ENCODE results near the gene VGLL4.

Gene VGLL4

GRCh38 chr3:11558411-11558903 is 85.3 kb downstream of the VGLL4 start:
- Histone ChIP-seq H3K27ac (no peak overlapping the region), H3K79me2 (ENCODE audit: insufficient read depth, low read depth) (no peaks in the 10 kb centered on the region), H3K36me3 (ENCODE audit: insufficient read depth) (no peaks in the 10 kb centered on the region), H3K4me3 (IDR thresholded peaks at IDR 0.05; ENCODE audit: insufficient read depth, low read depth, low read length) (no peak overlapping the region), H2AFZ (ENCODE audit: low read depth) (no peak overlapping the region), H4K20me1 (ENCODE audit: insufficient read depth) (no peaks in the 10 kb centered on the region), H3K27me3 (ENCODE audit: insufficient read depth, low read depth) (no peaks in the 10 kb centered on the region), H3K9ac (no peak overlapping the region), H3K4me1 (ENCODE audit: low read depth, poor library complexity, severe bottlenecking) (no peaks in the 10 kb centered on the region), H3K4me2 (no peak overlapping the region)
- TF ChIP-seq, protein P1, sequence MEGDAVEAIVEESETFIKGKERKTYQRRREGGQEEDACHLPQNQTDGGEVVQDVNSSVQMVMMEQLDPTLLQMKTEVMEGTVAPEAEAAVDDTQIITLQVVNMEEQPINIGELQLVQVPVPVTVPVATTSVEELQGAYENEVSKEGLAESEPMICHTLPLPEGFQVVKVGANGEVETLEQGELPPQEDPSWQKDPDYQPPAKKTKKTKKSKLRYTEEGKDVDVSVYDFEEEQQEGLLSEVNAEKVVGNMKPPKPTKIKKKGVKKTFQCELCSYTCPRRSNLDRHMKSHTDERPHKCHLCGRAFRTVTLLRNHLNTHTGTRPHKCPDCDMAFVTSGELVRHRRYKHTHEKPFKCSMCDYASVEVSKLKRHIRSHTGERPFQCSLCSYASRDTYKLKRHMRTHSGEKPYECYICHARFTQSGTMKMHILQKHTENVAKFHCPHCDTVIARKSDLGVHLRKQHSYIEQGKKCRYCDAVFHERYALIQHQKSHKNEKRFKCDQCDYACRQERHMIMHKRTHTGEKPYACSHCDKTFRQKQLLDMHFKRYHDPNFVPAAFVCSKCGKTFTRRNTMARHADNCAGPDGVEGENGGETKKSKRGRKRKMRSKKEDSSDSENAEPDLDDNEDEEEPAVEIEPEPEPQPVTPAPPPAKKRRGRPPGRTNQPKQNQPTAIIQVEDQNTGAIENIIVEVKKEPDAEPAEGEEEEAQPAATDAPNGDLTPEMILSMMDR (conservative IDR thresholded peaks at IDR 0.05; ENCODE audit: low read depth, low read length), result no peak

GRCh38 chr3:11558002-11558401 is 85.7 kb downstream of the VGLL4 start:
- no peak overlapping the region for H3K4me2 ChIP-seq
- no peaks in the 10 kb centered on the region for H3K36me3 ChIP-seq (ENCODE audit: insufficient read depth)

GRCh38 chr3:11556851-11557644 is 86.7 kb downstream of the VGLL4 start:
- Histone ChIP-seq H3K27me3 (ENCODE audit: insufficient read depth, low read depth) (no peaks in the 10 kb centered on the region), H4K20me1 (ENCODE audit: insufficient read depth) (no peaks in the 10 kb centered on the region), H3K4me1 (ENCODE audit: low read depth, poor library complexity, severe bottlenecking) (no peaks in the 10 kb centered on the region), H3K27ac (no peak overlapping the region), H3K4me2 (no peak overlapping the region), H3K9ac (no peak overlapping the region), H3K4me3 (IDR thresholded peaks at IDR 0.05; ENCODE audit: insufficient read depth, low read depth, low read length) (no peak overlapping the region), H2AFZ (ENCODE audit: low read depth) (no peak overlapping the region), H3K79me2 (ENCODE audit: insufficient read depth, low read depth) (no peaks in the 10 kb centered on the region), H3K36me3 (ENCODE audit: insufficient read depth) (no peaks in the 10 kb centered on the region)
- TF ChIP-seq, protein P1 (conservative IDR thresholded peaks at IDR 0.05; ENCODE audit: low read depth, low read length), result no peak

More at GRCh38 chr3:11558002-11558401, 85.7 kb downstream of the VGLL4 start:
- Histone ChIP-seq H3K27ac (no peak overlapping the region), H3K4me1 (ENCODE audit: low read depth, poor library complexity, severe bottlenecking) (no peaks in the 10 kb centered on the region), H3K9ac (no peak overlapping the region), H3K4me3 (IDR thresholded peaks at IDR 0.05; ENCODE audit: insufficient read depth, low read depth, low read length) (no peak overlapping the region), H3K79me2 (ENCODE audit: insufficient read depth, low read depth) (no peaks in the 10 kb centered on the region), H4K20me1 (ENCODE audit: insufficient read depth) (no peaks in the 10 kb centered on the region), H3K27me3 (ENCODE audit: insufficient read depth, low read depth) (no peaks in the 10 kb centered on the region), H2AFZ (ENCODE audit: low read depth) (no peak overlapping the region)
- TF ChIP-seq, protein P1 (conservative IDR thresholded peaks at IDR 0.05; ENCODE audit: low read depth, low read length), result no peak

DNA sequence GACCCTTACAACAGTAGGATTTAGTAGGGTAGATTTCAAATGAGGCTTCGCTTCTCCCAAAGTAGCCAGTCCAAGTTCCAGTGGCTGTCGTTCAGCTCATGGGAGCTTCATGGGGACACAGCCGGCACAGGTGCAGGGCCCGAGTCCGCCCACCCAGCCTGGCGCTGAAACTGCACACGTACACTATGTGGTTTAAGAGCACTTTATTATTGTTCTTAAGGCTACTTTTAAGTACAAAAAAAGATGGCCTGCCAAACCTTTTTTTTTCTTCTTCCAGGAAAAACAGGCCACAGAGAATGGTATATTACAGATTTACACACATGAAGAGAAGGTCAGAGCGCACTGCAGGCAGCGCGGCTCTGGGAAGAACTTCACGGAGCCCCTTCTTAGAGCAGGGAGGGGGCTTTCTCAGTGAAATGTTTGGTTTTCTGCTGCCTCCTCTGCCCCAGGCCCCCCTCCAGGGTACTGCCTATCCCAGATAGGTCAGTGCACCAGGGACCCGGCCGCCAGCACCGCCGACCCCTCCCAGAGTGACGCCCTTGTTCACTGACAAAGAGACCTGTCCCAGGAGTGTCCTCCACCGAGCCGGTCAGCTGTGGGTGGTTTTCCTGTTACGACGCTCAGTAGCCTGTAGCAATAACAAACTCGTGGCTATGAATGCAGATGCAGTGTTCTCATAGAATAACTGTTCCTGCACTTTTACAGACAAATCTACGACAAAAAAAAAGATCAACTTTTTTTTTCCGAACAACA is 87.7 kb downstream of the VGLL4 start:
- no peaks in the 10 kb centered on the region for H3K4me1 ChIP-seq (ENCODE audit: low read depth, poor library complexity, severe bottlenecking)
- TF ChIP-seq, protein P1 (conservative IDR thresholded peaks at IDR 0.05; ENCODE audit: low read depth, low read length), result no peak
- H3K36me3 ChIP-seq (ENCODE audit: insufficient read depth), result no peaks in the 10 kb centered on the region
- no peak overlapping the region for H2AFZ ChIP-seq (ENCODE audit: low read depth)
- H3K9ac ChIP-seq, result no peak overlapping the region
- no peak overlapping the region for H3K4me2 ChIP-seq
- H3K4me3 ChIP-seq (IDR thresholded peaks at IDR 0.05; ENCODE audit: insufficient read depth, low read depth, low read length), result no peak overlapping the region
- no peaks in the 10 kb centered on the region for H4K20me1 ChIP-seq (ENCODE audit: insufficient read depth)
- H3K79me2 ChIP-seq (ENCODE audit: insufficient read depth, low read depth), result no peaks in the 10 kb centered on the region
- H3K27me3 ChIP-seq (ENCODE audit: insufficient read depth, low read depth), result no peaks in the 10 kb centered on the region
- H3K27ac ChIP-seq, result no peak overlapping the region

Measured in KMS-11 (cell line).